Endothelial cell of umbilical vein (primary cell): Measurements from ENCODE around the gene SMARCE1. TPM values are rescaled to one million over a fixed set of nuclear protein-coding genes. Genes with fewer than 3 reads are reported as not detected.

ENCODE experiments used
- BruUV-seq: library from RNA; stranded (reverse); fragments of 400-500 nt; replicated peaks from 2 replicates; lab custom pipeline; 2021; lab: Mats Ljungman, UMichigan
- CTCF ChIA-PET: fragments of 300-600, 350-600 bp; sonication (Branson Sonifier 250); formaldehyde crosslinking; loops from one replicate; lab custom pipeline; 2021; ENCODE audit warnings: antibody characterized with exemption, inconsistent platforms; lab: Charles Lee
- POLR2A ChIA-PET: fragments of 300-600, 350-600 bp; sonication (Branson Sonifier 250); formaldehyde crosslinking; loops from one replicate; lab custom pipeline; 2021; ENCODE audit warnings: antibody characterized with exemption, inconsistent platforms; lab: Charles Lee
- DNase-seq: peaks from one replicate; pipeline ENCODE4 v3.0.0-alpha.2; 2011; ENCODE audit warnings: low read depth, low spot score
- FAIRE-seq: peaks from 2 replicates; lab custom pipeline; 2011; peaks lifted over from hg19 to GRCh38; lab: Jason Lieb, UNC
- H2AFZ ChIP-seq: 2 replicates; pipeline ENCODE4 v1.6.0; 2012; ENCODE audit warnings: low read depth, low read length, control low read depth, inconsistent platforms
- H3K27ac ChIP-seq: 2 replicates; pipeline ENCODE4 v1.5.1; 2011; ENCODE audit warnings: low read depth, mild to moderate bottlenecking, control low read depth, low read length, moderate library complexity; ENCODE audit not compliant: insufficient read depth
- H3K27me3 ChIP-seq, 2 experiments: 2 replicates each; pipeline versions ENCODE4 v1.6.0 to v1.6.1; 2011; ENCODE audit warnings: low read length in 2 of 2, mixed read lengths in 1 of 2; ENCODE audit not compliant: control insufficient read depth in 2 of 2, insufficient read depth in 2 of 2
- H3K36me3 ChIP-seq, 2 experiments: 2 replicates in 1 of 2; 3 replicates in 1 of 2; pipeline ENCODE4 v1.5.1; 2011; ENCODE audit warnings: low read length in 2 of 2, mild to moderate bottlenecking in 1 of 2, moderate library complexity in 1 of 2; ENCODE audit not compliant: control insufficient read depth in 2 of 2, insufficient read depth in 2 of 2; ENCODE audit errors: extremely low read depth in 1 of 2
- H3K4me1 ChIP-seq: 3 replicates; pipeline ENCODE4 v1.5.1; 2011; ENCODE audit warnings: mild to moderate bottlenecking, low read length; ENCODE audit not compliant: control insufficient read depth, insufficient read depth; ENCODE audit errors: extremely low read depth
- H3K4me2 ChIP-seq: 2 replicates; pipeline ENCODE4 v1.6.1; 2011; ENCODE audit warnings: low read length, control low read depth, mixed read lengths; ENCODE audit not compliant: insufficient read depth
- H3K4me3 ChIP-seq, 3 experiments: fragments of 200-600 bp in 1 of 3; sonication (generic), shearing (Covaris generic) in 1 of 3; replicated peaks in 1 of 3; 2 replicates each; pipeline ENCODE4 v1.5.1; 2011 to 2016; ENCODE audit warnings: control low read depth in 3 of 3, low read length in 3 of 3, mild to moderate bottlenecking in 2 of 3, inconsistent platforms in 1 of 3, low read depth in 1 of 3, moderate library complexity in 1 of 3; ENCODE audit not compliant: insufficient read depth in 1 of 3
- H3K79me2 ChIP-seq: 2 replicates; pipeline ENCODE4 v1.6.0; 2012; ENCODE audit warnings: low read length, inconsistent platforms; ENCODE audit not compliant: control insufficient read depth, insufficient read depth
- H3K9ac ChIP-seq: replicated peaks from 2 replicates; pipeline ENCODE3; 2011; ENCODE audit warnings: low read length, control low read depth; ENCODE audit not compliant: insufficient read depth; ENCODE audit errors: extremely low read depth
- H3K9me1 ChIP-seq: replicated peaks from 3 replicates; pipeline ENCODE4 v1.6.0; 2011; ENCODE audit warnings: mild to moderate bottlenecking, low read length; ENCODE audit not compliant: control insufficient read depth, insufficient read depth; ENCODE audit errors: extremely low read depth
- H3K9me3 ChIP-seq: replicated peaks from 2 replicates; pipeline ENCODE4 v1.5.1; 2012; ENCODE audit warnings: low read length, inconsistent platforms; ENCODE audit not compliant: control insufficient read depth, insufficient read depth
- H4K20me1 ChIP-seq: replicated peaks from 2 replicates; pipeline ENCODE3; 2011; ENCODE audit warnings: mild to moderate bottlenecking, low read length; ENCODE audit not compliant: control insufficient read depth, insufficient read depth; ENCODE audit errors: extremely low read depth
- CTCF ChIP-seq, 2 donors: IDR thresholded peaks; 1 replicate in 1 of 2; 2 replicates in 1 of 2; pipeline ENCODE4 v1.5.1; 2011; ENCODE audit warnings: low read length in 2 of 2, mild to moderate bottlenecking in 2 of 2, moderate library complexity in 2 of 2, control low read depth in 1 of 2, inconsistent platforms in 1 of 2, low read depth in 1 of 2; ENCODE audit not compliant: insufficient read depth in 1 of 2; ENCODE audit errors: extremely low read depth in 1 of 2
- EZH2 ChIP-seq: IDR thresholded peaks from 2 replicates; pipeline ENCODE4 v1.6.1; 2012; ENCODE audit warnings: borderline replicate concordance, low read depth, mild to moderate bottlenecking, moderate library complexity, low read length, inconsistent platforms; ENCODE audit not compliant: severe bottlenecking
- FOS ChIP-seq: IDR thresholded peaks from 2 replicates; pipeline ENCODE4 v1.6.1; 2011; ENCODE audit warnings: mild to moderate bottlenecking, low read length, moderate library complexity, borderline replicate concordance; ENCODE audit not compliant: insufficient read depth
- GATA2 ChIP-seq: IDR thresholded peaks from 2 replicates; pipeline ENCODE4 v1.7.0; 2011; ENCODE audit warnings: low read depth, mild to moderate bottlenecking, moderate library complexity, mixed read lengths, low read length; ENCODE audit not compliant: insufficient read length, insufficient read depth
- JUN ChIP-seq: IDR thresholded peaks from 2 replicates; pipeline ENCODE4 v1.6.1; 2011; ENCODE audit warnings: borderline replicate concordance, low read depth; ENCODE audit not compliant: insufficient read length, insufficient read depth
- MYC ChIP-seq: IDR thresholded peaks from one replicate; pipeline ENCODE4 v1.6.1; 2011; ENCODE audit warnings: mild to moderate bottlenecking, low read depth, low read length
- POLR2A ChIP-seq: IDR thresholded peaks from 2 replicates; pipeline ENCODE4 v1.6.1; 2012; ENCODE audit warnings: low read depth, mild to moderate bottlenecking, control low read depth, low read length
- POLR2AphosphoS5 ChIP-seq: IDR thresholded peaks from 2 replicates; pipeline ENCODE4 v1.6.1; 2012; ENCODE audit warnings: low read depth, mild to moderate bottlenecking, control low read depth, low read length, moderate library complexity; ENCODE audit not compliant: insufficient read depth
- dilution Hi-C: fragments of 300-500 bp; cut with MboI; formaldehyde crosslinking; loops from one replicate; pipeline ENCODE4 v1.15.0; 2019; ENCODE audit warnings: low sequenced_read_pairs; ENCODE audit not compliant: extremely low pct_ligation_motif_present
- intact Hi-C: fragments of 100-400 bp; cut with micrococcal nuclease; formaldehyde crosslinking; loops from one replicate; pipeline ENCODE4 v1.10.0; 2022
- polyA plus RNA-seq, 4 experiments: library from polyadenylated mRNA; depleted of rRNA in 3 of 4; stranded (reverse) in 3 of 4; unstranded in 1 of 4; fragments of >200 nt; gene quantifications; 2 replicates each; pipeline versions ENCODE4 v1.2.1 to v1.2.3, GENCODE V29; 2011 to 2012; ENCODE audit warnings: missing spikeins in 1 of 4
- total RNA-seq: library from RNA; stranded (reverse); gene quantifications from 2 replicates; pipeline ENCODE4 v1.2.3, GENCODE V29; 2021
- TF ChIP-seq, protein P1 (sequence below): IDR thresholded peaks from 2 replicates; pipeline ENCODE4 v1.6.1; 2011; ENCODE audit not compliant: insufficient read depth, insufficient read length

Gene SMARCE1
- total and polyA plus RNA-seq, 2 donors (not counting 3 experiments of a cell fraction or from before 2014, with no cell fraction given), result 28.4 to 127 TPM

- TF ChIP-seq FOS (no peak), JUN (no peak), MYC (no peak), GATA2 (no peak), POLR2AphosphoS5 (no peak), POLR2A (no peak), EZH2 (no peak), CTCF (IDR thresholded peaks at IDR 0.05; ENCODE audit: extremely low read depth in 1 of 2, insufficient read depth in 1 of 2, low read depth in 1 of 2, low read length in 2 of 2) (no peak)
- TF ChIP-seq, protein P1, sequence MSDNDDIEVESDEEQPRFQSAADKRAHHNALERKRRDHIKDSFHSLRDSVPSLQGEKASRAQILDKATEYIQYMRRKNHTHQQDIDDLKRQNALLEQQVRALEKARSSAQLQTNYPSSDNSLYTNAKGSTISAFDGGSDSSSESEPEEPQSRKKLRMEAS, result no peak
- intact Hi-C loops, result no loop called here
- FAIRE-seq (no peak), DNase-seq (no peak)
- Histone ChIP-seq H3K4me2 (no peak overlapping the region), H3K4me3 (no peak overlapping the region), H3K79me2 (peaks cover 7% of the 10 kb centered on the region), H3K27me3 (no peaks in the 10 kb centered on the region), H3K4me1 (no peaks in the 10 kb centered on the region), H3K27ac (no peak overlapping the region), H4K20me1 (peaks cover 2% of the 10 kb centered on the region), H3K36me3 (peaks cover 14 to 35% of the 10 kb centered on the region in 2 experiments), H3K9me3 (no peaks in the 10 kb centered on the region), H3K9ac (no peak overlapping the region), H2AFZ (no peak overlapping the region), H3K9me1 (no peaks in the 10 kb centered on the region)
- dilution Hi-C loops, result no loop called here
- ChIA-PET CTCF (interaction anchor here (1.0 to 2.5 kb wide), 2 partner anchors 10 to 14 kb away, joined by 6 to 9 read pairs; no protein-coding TSS in a partner anchor), POLR2A (no interaction called here)
- BruUV-seq, result no TSS peak
These were observed 13.7 kb downstream of the SMARCE1 start for GRCh38 chr17:40633871-40634270.
